Muscle layer of colon (tissue), 2 donors: ENCODE data around the gene LMF1.

Source experiments
- H3K27ac ChIP-seq: one replicate; pipeline ENCODE4 v1.7.0; 2013; ENCODE audit warnings: low read depth, mild to moderate bottlenecking, low read length, moderate library complexity
- H3K27me3 ChIP-seq, 2 donors: one replicate each; pipeline ENCODE4 v1.7.0; 2013; ENCODE audit warnings: low read length in 2 of 2, mild to moderate bottlenecking in 2 of 2; ENCODE audit not compliant: insufficient read depth in 2 of 2, control insufficient read depth in 1 of 2
- H3K36me3 ChIP-seq: one replicate; pipeline ENCODE4 v1.7.0; 2013; ENCODE audit warnings: mild to moderate bottlenecking, low read length; ENCODE audit not compliant: insufficient read depth
- H3K4me1 ChIP-seq: one replicate; pipeline ENCODE4 v1.7.0; 2013; ENCODE audit warnings: mild to moderate bottlenecking, low read length; ENCODE audit not compliant: insufficient read depth
- H3K4me3 ChIP-seq, 2 donors: one replicate each; pipeline ENCODE4 v1.7.0; 2013; ENCODE audit warnings: low read length in 2 of 2, low read depth in 1 of 2, mild to moderate bottlenecking in 1 of 2, moderate library complexity in 1 of 2
- H3K9ac ChIP-seq: one replicate; pipeline ENCODE4 v1.7.0; 2013; ENCODE audit warnings: low read length
- H3K9me3 ChIP-seq: one replicate; pipeline ENCODE4 v1.7.0; 2013; ENCODE audit warnings: mild to moderate bottlenecking, low read length
- donor health status: abdominal sarcoma.
- donor health status: Adenocarcinoma of cecum.

Gene LMF1

DNA sequence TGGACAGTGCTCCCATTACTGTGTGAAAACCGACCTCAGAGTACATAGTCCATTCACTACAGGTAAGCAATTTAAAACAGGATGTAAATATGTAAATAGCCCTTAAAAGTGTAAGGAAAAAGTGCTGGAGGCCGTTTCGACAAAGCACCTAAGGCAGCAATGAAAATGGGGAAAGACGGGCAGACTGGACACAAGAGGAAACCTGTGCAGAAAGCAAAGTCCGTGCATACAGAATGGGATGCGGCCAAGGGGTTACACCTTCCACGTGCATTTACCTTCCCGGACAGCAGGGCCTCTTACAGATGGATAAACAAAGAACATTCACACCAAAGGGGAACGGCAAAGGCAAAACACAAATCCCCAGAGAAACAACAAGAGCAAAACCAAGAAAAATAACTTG, 32.0 kb downstream of the LMF1 start:
- H3K36me3 ChIP-seq: peaks cover 8% of the 10 kb centered on the region
- H3K9ac ChIP-seq: no peak overlapping the region
- no peak overlapping the region for H3K27ac ChIP-seq
- H3K4me1 ChIP-seq: no peaks in the 10 kb centered on the region
- no peak overlapping the region for H3K4me3 ChIP-seq
- H3K27me3 ChIP-seq: no peaks in the 10 kb centered on the region
- H3K9me3 ChIP-seq: peaks cover 4% of the 10 kb centered on the region

- Histone ChIP-seq H3K4me1 (no peaks in the 10 kb centered on the region), H3K4me3 (no peak overlapping the region), H3K36me3 (peaks cover 14% of the 10 kb centered on the region), H3K27me3 (no peaks in the 10 kb centered on the region), H3K27ac (no peak overlapping the region), H3K9ac (no peak overlapping the region), H3K9me3 (peaks cover 4% of the 10 kb centered on the region)
Measured at GRCh38 chr16:938136-938535, 32.6 kb downstream of the LMF1 start.

DNA sequence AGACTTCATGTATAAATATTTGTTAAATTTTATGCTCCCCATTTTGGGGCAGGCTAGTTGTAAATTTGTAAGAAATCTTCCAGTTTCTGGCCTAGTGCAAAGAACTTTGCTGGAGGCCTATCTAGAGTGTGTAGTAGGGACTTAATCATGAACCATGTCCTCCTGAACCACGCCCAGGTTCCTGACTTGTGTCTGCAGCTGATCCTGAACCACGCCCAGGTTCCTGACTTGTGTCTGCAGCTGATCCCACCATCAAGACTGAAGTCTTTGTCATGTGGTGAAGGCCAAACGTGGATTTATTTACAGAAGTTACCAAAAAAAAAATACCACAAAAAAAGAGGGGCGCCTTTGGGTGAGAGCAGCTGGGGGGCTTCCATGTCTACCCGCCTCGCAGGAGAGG, 33.1 kb downstream of the LMF1 start:
- H3K27ac ChIP-seq: no peak overlapping the region
- peaks cover 17% of the 10 kb centered on the region for H3K36me3 ChIP-seq
- no peak overlapping the region for H3K9ac ChIP-seq
- H3K27me3 ChIP-seq: no peaks in the 10 kb centered on the region
- no peak overlapping the region for H3K4me3 ChIP-seq
- no peaks in the 10 kb centered on the region for H3K4me1 ChIP-seq
- H3K9me3 ChIP-seq: peaks cover 4% of the 10 kb centered on the region

DNA sequence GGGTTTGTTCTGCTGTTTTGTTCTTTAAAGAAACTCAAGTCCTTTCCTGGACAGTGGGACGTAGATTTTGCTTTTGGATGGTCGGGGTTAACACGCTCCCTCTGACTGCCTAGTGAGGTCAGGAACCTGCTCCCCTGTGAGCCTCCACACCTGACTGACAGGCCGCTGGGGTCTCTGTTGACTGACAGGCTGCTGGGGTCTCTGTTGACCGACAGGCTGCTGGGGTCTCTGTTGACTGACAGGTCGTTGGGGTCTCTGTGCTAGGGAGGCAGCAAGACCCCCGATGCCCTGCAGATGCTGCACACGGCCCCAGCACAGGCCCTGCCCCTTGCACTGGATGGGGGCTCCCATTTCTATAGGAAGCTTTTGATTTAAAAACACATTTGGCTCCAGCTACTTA, 33.5 kb downstream of the LMF1 start:
- no peak overlapping the region for H3K27ac ChIP-seq
- no peak overlapping the region for H3K9ac ChIP-seq
- no peak overlapping the region for H3K4me3 ChIP-seq
- H3K36me3 ChIP-seq: peaks cover 17% of the 10 kb centered on the region
- H3K9me3 ChIP-seq: peaks cover 4% of the 10 kb centered on the region
- H3K27me3 ChIP-seq: no peaks in the 10 kb centered on the region
- H3K4me1 ChIP-seq: no peaks in the 10 kb centered on the region

- Histone ChIP-seq H3K9me3 (no peaks in the 10 kb centered on the region), H3K4me3 (no peak overlapping the region), H3K36me3 (peaks cover 17% of the 10 kb centered on the region), H3K27ac (no peak overlapping the region), H3K4me1 (no peaks in the 10 kb centered on the region), H3K9ac (no peak overlapping the region), H3K27me3 (no peaks in the 10 kb centered on the region)
Measured at GRCh38 chr16:935684-936083, 35.1 kb downstream of the LMF1 start.

GRCh38 chr16:934178-934577, 36.6 kb downstream of the LMF1 start:
- Histone ChIP-seq H3K9me3 (no peaks in the 10 kb centered on the region), H3K4me3 (no peak overlapping the region), H3K9ac (no peak overlapping the region), H3K36me3 (peaks cover 18% of the 10 kb centered on the region), H3K27ac (no peak overlapping the region), H3K4me1 (no peaks in the 10 kb centered on the region), H3K27me3 (no peaks in the 10 kb centered on the region)

GRCh38 chr16:933581-933980, 37.2 kb downstream of the LMF1 start:
- Histone ChIP-seq H3K36me3 (peaks cover 20% of the 10 kb centered on the region), H3K4me3 (no peak overlapping the region), H3K27ac (no peak overlapping the region), H3K9me3 (no peaks in the 10 kb centered on the region), H3K9ac (no peak overlapping the region), H3K27me3 (no peaks in the 10 kb centered on the region), H3K4me1 (no peaks in the 10 kb centered on the region)

DNA sequence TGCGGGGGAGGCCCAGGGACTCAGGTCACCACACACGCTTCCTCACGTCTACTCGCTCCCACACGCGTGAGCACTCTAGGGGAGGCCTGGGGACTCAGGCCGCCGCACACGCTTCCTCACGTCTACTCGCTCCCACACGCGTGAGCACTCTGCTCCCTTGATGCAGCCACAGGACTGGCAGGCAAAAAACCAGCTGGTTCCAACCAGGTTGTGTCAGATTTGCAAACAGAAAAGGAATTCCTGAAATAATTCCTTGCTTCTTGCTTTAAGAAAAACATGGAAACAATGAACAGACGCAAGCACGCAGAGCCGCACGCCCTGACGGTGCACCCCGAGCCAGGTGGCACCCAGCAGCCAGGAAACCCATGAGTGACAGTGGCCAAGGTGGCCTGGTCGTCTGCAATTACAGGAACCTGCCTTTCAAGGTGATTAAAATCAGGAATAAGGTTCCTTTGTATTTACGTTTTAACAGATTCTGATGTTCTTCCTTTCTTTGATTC, 37.9 kb downstream of the LMF1 start:
- H3K27ac ChIP-seq: no peak overlapping the region
- H3K9me3 ChIP-seq: no peaks in the 10 kb centered on the region
- no peaks in the 10 kb centered on the region for H3K27me3 ChIP-seq
- H3K4me3 ChIP-seq: no peak overlapping the region
- H3K36me3 ChIP-seq: peaks cover 20% of the 10 kb centered on the region
- H3K4me1 ChIP-seq: no peaks in the 10 kb centered on the region
- H3K9ac ChIP-seq: no peak overlapping the region

GRCh38 chr16:931626-932500, 38.9 kb downstream of the LMF1 start:
- Histone ChIP-seq H3K4me3 (no peak overlapping the region), H3K27me3 (no peaks in the 10 kb centered on the region), H3K9ac (no peak overlapping the region), H3K36me3 (peaks cover 20% of the 10 kb centered on the region), H3K9me3 (no peaks in the 10 kb centered on the region), H3K4me1 (no peaks in the 10 kb centered on the region), H3K27ac (no peak overlapping the region)

DNA sequence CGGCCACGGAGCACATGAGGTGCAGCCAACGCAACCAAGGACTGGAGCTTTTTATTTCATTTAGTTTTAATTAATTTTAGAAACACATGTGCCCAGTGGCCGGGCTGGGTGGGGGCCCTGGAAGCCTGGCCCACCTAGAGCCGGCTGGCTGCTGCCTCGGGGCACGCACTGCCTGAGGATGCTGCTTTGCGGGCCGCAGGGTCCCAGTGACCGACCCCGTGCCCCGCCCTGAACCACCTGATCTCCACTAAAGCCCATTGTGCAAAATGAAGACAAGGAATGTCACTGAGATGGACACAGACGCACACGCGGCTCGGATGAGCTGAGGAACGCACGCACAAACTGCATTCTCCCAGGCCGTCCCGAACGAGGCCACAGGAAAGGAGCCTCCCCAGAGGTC, 39.6 kb downstream of the LMF1 start:
- Histone ChIP-seq H3K27me3 (no peaks in the 10 kb centered on the region), H3K9me3 (no peaks in the 10 kb centered on the region), H3K4me1 (no peaks in the 10 kb centered on the region), H3K4me3 (no peak overlapping the region), H3K36me3 (peaks cover 20% of the 10 kb centered on the region), H3K27ac (no peak overlapping the region), H3K9ac (no peak overlapping the region)

GRCh38 chr16:930511-930910, 40.3 kb downstream of the LMF1 start:
- H3K27ac ChIP-seq: no peak overlapping the region
- H3K4me1 ChIP-seq: no peaks in the 10 kb centered on the region
- peaks cover 20% of the 10 kb centered on the region for H3K36me3 ChIP-seq
- no peak overlapping the region for H3K9ac ChIP-seq
- no peaks in the 10 kb centered on the region for H3K27me3 ChIP-seq
- no peaks in the 10 kb centered on the region for H3K9me3 ChIP-seq
- H3K4me3 ChIP-seq: no peak overlapping the region

DNA sequence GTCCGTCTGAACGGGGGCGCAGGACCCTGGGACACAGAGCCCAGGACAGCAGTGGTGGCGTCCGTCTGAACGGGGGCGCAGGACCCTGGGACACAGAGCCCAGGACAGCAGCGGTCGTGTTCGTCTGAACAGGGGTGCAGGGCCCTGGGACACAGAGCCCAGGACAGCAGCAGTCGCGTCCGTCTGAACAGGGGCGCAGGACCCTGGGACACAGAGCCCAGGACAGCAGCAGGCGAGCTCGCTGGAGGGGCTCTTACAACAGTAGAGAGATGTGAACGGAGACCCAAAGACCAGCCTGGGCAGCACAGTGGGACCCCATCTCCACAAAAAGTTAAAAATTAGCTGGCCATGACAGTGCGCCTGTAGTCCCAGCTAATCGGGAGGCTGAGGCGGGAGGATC, 40.7 kb downstream of the LMF1 start:
- Histone ChIP-seq H3K36me3 (peaks cover 20% of the 10 kb centered on the region), H3K27me3 (no peaks in the 10 kb centered on the region)

More for the DNA sequence above, 40.7 kb downstream of the LMF1 start:
- no peak overlapping the region for H3K4me3 ChIP-seq
- H3K27ac ChIP-seq: no peak overlapping the region
- no peaks in the 10 kb centered on the region for H3K9me3 ChIP-seq
- no peak overlapping the region for H3K9ac ChIP-seq
- H3K4me1 ChIP-seq: no peaks in the 10 kb centered on the region
